ENCODE results near the gene NIPA2. TPM values are rescaled to one million over a fixed set of nuclear protein-coding genes. Genes with fewer than 3 reads are reported as not detected.

Gene NIPA2
- polyA plus RNA-seq, 3 donors = 26.7 to 75.8 (median 49.0) TPM

DNA sequence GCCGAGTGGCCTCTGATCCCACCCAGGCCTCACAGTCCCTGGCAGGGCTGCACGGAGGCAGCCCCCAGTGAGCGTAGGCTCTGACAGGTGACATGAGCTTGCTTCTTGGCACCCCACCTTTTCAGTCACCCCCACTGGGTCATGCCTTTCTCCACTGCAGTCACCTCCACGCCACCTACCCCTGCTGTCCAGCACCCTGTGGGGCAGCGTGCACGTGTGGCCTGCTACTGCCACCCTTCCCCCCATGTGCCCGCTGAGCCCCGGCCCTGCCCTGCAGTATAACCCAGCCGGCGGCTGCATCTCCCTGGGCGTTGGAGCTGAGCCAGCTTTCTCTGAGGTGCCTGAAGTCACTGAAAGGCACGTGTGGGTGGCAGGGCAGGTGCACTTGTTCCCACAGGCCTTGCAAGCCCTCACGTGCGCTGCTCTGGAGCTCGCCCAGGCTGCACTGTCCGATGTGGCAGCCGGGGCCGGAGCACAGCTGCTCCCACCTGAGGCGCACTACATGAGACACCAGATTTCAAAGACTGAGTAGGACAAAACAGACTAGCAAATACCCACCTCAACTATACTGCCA is 65.6 kb downstream of the NIPA2 start:
- TF ChIP-seq, protein P1, sequence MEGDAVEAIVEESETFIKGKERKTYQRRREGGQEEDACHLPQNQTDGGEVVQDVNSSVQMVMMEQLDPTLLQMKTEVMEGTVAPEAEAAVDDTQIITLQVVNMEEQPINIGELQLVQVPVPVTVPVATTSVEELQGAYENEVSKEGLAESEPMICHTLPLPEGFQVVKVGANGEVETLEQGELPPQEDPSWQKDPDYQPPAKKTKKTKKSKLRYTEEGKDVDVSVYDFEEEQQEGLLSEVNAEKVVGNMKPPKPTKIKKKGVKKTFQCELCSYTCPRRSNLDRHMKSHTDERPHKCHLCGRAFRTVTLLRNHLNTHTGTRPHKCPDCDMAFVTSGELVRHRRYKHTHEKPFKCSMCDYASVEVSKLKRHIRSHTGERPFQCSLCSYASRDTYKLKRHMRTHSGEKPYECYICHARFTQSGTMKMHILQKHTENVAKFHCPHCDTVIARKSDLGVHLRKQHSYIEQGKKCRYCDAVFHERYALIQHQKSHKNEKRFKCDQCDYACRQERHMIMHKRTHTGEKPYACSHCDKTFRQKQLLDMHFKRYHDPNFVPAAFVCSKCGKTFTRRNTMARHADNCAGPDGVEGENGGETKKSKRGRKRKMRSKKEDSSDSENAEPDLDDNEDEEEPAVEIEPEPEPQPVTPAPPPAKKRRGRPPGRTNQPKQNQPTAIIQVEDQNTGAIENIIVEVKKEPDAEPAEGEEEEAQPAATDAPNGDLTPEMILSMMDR (IDR thresholded peaks at IDR 0.05) = no peak
- Mint-ChIP-seq H3K27ac (peak overlapping the region in 1 of 7 donors; percentile 14), H3K4me3 (no peak overlapping the region)

DNA sequence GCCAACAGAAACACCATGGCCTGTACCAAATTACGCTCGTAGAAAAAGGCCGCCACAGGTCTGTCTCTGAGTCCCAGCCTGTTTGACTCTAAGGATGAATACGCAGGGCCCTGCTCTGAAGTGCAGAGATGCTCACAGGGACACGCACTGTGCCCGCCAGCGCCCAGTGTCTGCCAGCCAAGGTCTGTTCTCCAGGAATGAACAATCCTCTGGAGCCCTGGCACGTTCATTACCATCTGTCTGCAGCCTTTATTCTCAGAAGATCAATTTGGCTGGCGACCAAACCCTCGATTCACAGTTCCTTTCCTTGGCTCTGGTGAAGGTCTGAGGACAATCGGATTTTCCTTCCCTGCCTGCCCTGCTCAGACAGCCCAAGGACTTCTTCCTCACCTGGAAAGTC is 66.3 kb downstream of the NIPA2 start:
- intact Hi-C loops (cut with micrococcal nuclease) = no loop called here
- Histone ChIP-seq H3K4me1 (ENCODE audit: control insufficient read depth in 1 of 2, insufficient read depth in 2 of 2, low read length in 2 of 2) (no peaks in the 10 kb centered on the region), H2AFZ (ENCODE audit: insufficient read depth, low read depth, low read length, poor library complexity, severe bottlenecking) (no peak overlapping the region), H3K27me3 (ENCODE audit: control insufficient read depth in 2 of 2, insufficient read depth in 2 of 2, low read length in 2 of 2) (no peaks in the 10 kb centered on the region), H3K4me2 (replicated peaks; ENCODE audit: extremely low read depth, low read length, poor library complexity, severe bottlenecking) (no peak overlapping the region), H4K20me1 (ENCODE audit: insufficient read depth, low read length) (peaks cover 4% of the 10 kb centered on the region), H3K9me3 (replicated peaks in 1 of 2; ENCODE audit: control insufficient read depth in 1 of 2, insufficient read depth in 1 of 2, low read length in 2 of 2) (no peaks in the 10 kb centered on the region), H3K27ac (ENCODE audit: low read depth in 1 of 2, low read length in 2 of 2) (no peak overlapping the region), H3K9ac (ENCODE audit: insufficient read depth, low read length, poor library complexity, severe bottlenecking) (no peak overlapping the region), H3K36me3 (replicated peaks in 1 of 2; ENCODE audit: control insufficient read depth in 1 of 2, insufficient read depth in 2 of 2, low read length in 2 of 2) (peaks cover 75 to 92% of the 10 kb centered on the region in 2 donors), H3K4me3 (replicated peaks in 1 of 3; ENCODE audit: low read depth in 2 of 3, low read length in 3 of 3) (no peak overlapping the region), H3K79me2 (ENCODE audit: insufficient read depth, low read length) (no peaks in the 10 kb centered on the region)
- H3K4me1 Mint-ChIP-seq = no peaks in the 10 kb centered on the region
- H3K4me3 Mint-ChIP-seq = no peak overlapping the region
- H3K36me3 Mint-ChIP-seq = peaks cover 75 to 97% of the 10 kb centered on the region in 2 donors
- TF ChIP-seq, protein P1 (IDR thresholded peaks at IDR 0.05) = no peak
- 98% methylated on average over 10 of the region's 11 CpGs for WGBS (ENCODE audit: insufficient coverage)
- peaks cover 0 to 4% (median 0%) of the 10 kb centered on the region in 3 donors for H3K27me3 Mint-ChIP-seq (ENCODE audit: low read depth in 3 of 3)
- H3K9me3 Mint-ChIP-seq = peaks cover 0 to 10% (median 2%) of the 10 kb centered on the region in 7 donors
- DNase-seq = no peak
- no peak overlapping the region for H3K27ac Mint-ChIP-seq

More for the DNA sequence above, 65.6 kb downstream of the NIPA2 start:
- no peak for DNase-seq
- H3K27me3 ChIP-seq (ENCODE audit: control insufficient read depth in 2 of 2, insufficient read depth in 2 of 2, low read length in 2 of 2) = no peaks in the 10 kb centered on the region
- no peaks in the 10 kb centered on the region for H3K4me1 ChIP-seq (ENCODE audit: control insufficient read depth in 1 of 2, insufficient read depth in 2 of 2, low read length in 2 of 2)
- intact Hi-C loops (cut with micrococcal nuclease) = no loop called here
- H3K9me3 ChIP-seq (replicated peaks in 1 of 2; ENCODE audit: control insufficient read depth in 1 of 2, insufficient read depth in 1 of 2, low read length in 2 of 2) = no peaks in the 10 kb centered on the region
- WGBS (ENCODE audit: insufficient coverage) = 96% methylated on average over 18 of the region's 19 CpGs
- no peak overlapping the region for H3K27ac ChIP-seq (ENCODE audit: low read depth in 1 of 2, low read length in 2 of 2)
- Mint-ChIP-seq H3K4me1 (no peaks in the 10 kb centered on the region), H3K9me3 (peaks cover 0 to 12% (median 2%) of the 10 kb centered on the region in 7 donors), H3K36me3 (peaks cover 73 to 97% of the 10 kb centered on the region in 2 donors), H3K27me3 (ENCODE audit: low read depth in 3 of 3) (peaks cover 0 to 4% (median 0%) of the 10 kb centered on the region in 3 donors)
- H3K4me3 ChIP-seq (replicated peaks in 1 of 3; ENCODE audit: low read depth in 2 of 3, low read length in 3 of 3) = no peak overlapping the region
- no peak overlapping the region for H3K4me2 ChIP-seq (replicated peaks; ENCODE audit: extremely low read depth, low read length, poor library complexity, severe bottlenecking)
- H4K20me1 ChIP-seq (ENCODE audit: insufficient read depth, low read length) = peaks cover 4% of the 10 kb centered on the region
- no peak overlapping the region for H2AFZ ChIP-seq (ENCODE audit: insufficient read depth, low read depth, low read length, poor library complexity, severe bottlenecking)
- no peaks in the 10 kb centered on the region for H3K79me2 ChIP-seq (ENCODE audit: insufficient read depth, low read length)
- H3K9ac ChIP-seq (ENCODE audit: insufficient read depth, low read length, poor library complexity, severe bottlenecking) = no peak overlapping the region
- peaks cover 72 to 92% of the 10 kb centered on the region in 2 donors for H3K36me3 ChIP-seq (replicated peaks in 1 of 2; ENCODE audit: control insufficient read depth in 1 of 2, insufficient read depth in 2 of 2, low read length in 2 of 2)
